ENCODE results near the gene MITF. TPM values are rescaled to one million over a fixed set of nuclear protein-coding genes. Genes with fewer than 3 reads are reported as not detected.

The MITF gene
- total RNA-seq, 2 experiments from 2014 or later: not detected

GRCh38 chr3:69718866-69719586 lies 20.2 kb upstream of the MITF start:
- CTCF ChIA-PET (ENCODE audit: unreplicated experiment): no interaction called here
- Histone ChIP-seq H3K4me3 (ENCODE audit: low read depth, low read length, poor library complexity, severe bottlenecking) (no peak overlapping the region), H3K4me2 (ENCODE audit: low read length) (no peak overlapping the region), H2AFZ (ENCODE audit: low read length) (no peak overlapping the region), H3K4me1 (ENCODE audit: insufficient read depth, low read length, poor library complexity, severe bottlenecking) (no peaks in the 10 kb centered on the region), H3K79me2 (ENCODE audit: insufficient read depth, low read depth, low read length) (no peaks in the 10 kb centered on the region), H3K27ac (ENCODE audit: low read depth, low read length, poor library complexity, severe bottlenecking) (no peak overlapping the region), H4K20me1 (ENCODE audit: insufficient read depth, low read length) (no peaks in the 10 kb centered on the region), H3K9me3 (ENCODE audit: low read length) (no peaks in the 10 kb centered on the region), H3K9me2 (ENCODE audit: insufficient read depth, low read length) (no peaks in the 10 kb centered on the region), H3K36me3 (ENCODE audit: insufficient read depth, low read length) (no peaks in the 10 kb centered on the region)
- no TSS peak for BruUV-seq (replicated peaks)
- TF ChIP-seq EZH2phosphoT487 (IDR thresholded peaks at IDR 0.05; ENCODE audit: borderline replicate concordance, low read depth, low read length): no peak
- no peak for TF ChIP-seq CTCF (conservative IDR thresholded peaks at IDR 0.05; ENCODE audit: low read length)
- DNase-seq (ENCODE audit: low spot score): no peak
- intact Hi-C loops (cut with micrococcal nuclease; ENCODE audit: unreplicated experiment): no loop called here
- POLR2A ChIA-PET: no interaction called here

GRCh38 chr3:69719587-69720122 lies 19.6 kb upstream of the MITF start:
- Histone ChIP-seq H3K4me3 (ENCODE audit: low read depth, low read length, poor library complexity, severe bottlenecking) (no peak overlapping the region), H4K20me1 (ENCODE audit: insufficient read depth, low read length) (no peaks in the 10 kb centered on the region), H3K4me2 (ENCODE audit: low read length) (no peak overlapping the region), H3K9me2 (ENCODE audit: insufficient read depth, low read length) (no peaks in the 10 kb centered on the region), H3K9me3 (ENCODE audit: low read length) (no peaks in the 10 kb centered on the region), H3K36me3 (ENCODE audit: insufficient read depth, low read length) (no peaks in the 10 kb centered on the region), H3K4me1 (ENCODE audit: insufficient read depth, low read length, poor library complexity, severe bottlenecking) (no peaks in the 10 kb centered on the region), H2AFZ (ENCODE audit: low read length) (no peak overlapping the region), H3K27ac (ENCODE audit: low read depth, low read length, poor library complexity, severe bottlenecking) (no peak overlapping the region), H3K79me2 (ENCODE audit: insufficient read depth, low read depth, low read length) (no peaks in the 10 kb centered on the region)
- BruUV-seq (replicated peaks): no TSS peak
- ChIA-PET POLR2A (no interaction called here), CTCF (ENCODE audit: unreplicated experiment) (no interaction called here)
- intact Hi-C loops (cut with micrococcal nuclease; ENCODE audit: unreplicated experiment): no loop called here
- DNase-seq (ENCODE audit: low spot score): no peak
- TF ChIP-seq EZH2phosphoT487 (IDR thresholded peaks at IDR 0.05; ENCODE audit: borderline replicate concordance, low read depth, low read length): no peak
- TF ChIP-seq CTCF (conservative IDR thresholded peaks at IDR 0.05; ENCODE audit: low read length): no peak

DNA sequence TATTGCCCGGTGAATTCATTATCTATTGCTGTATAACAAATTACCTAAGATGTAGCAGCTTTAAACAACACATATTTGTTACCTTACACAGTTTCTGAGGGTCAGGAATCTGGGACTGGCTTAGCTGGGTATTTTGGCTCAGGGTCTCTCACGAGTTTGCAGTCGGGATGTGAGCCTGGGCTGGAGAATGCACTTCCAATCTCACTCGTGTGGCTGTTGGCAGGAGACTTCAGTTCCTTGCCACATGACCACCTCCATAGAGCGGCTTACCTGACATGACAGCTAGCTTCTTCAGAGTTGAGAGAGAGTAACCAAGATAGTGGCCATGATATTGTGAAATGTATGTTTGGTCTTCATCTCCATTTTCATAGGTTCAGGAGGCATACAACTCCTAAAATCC lies 18.4 kb upstream of the MITF start:
- Histone ChIP-seq H3K9me3 (ENCODE audit: low read length) (no peaks in the 10 kb centered on the region), H2AFZ (ENCODE audit: low read length) (no peak overlapping the region), H3K79me2 (ENCODE audit: insufficient read depth, low read depth, low read length) (no peaks in the 10 kb centered on the region), H3K36me3 (ENCODE audit: insufficient read depth, low read length) (no peaks in the 10 kb centered on the region), H3K27ac (ENCODE audit: low read depth, low read length, poor library complexity, severe bottlenecking) (no peak overlapping the region), H3K9me2 (ENCODE audit: insufficient read depth, low read length) (no peaks in the 10 kb centered on the region), H4K20me1 (ENCODE audit: insufficient read depth, low read length) (no peaks in the 10 kb centered on the region), H3K4me2 (ENCODE audit: low read length) (no peak overlapping the region), H3K4me1 (ENCODE audit: insufficient read depth, low read length, poor library complexity, severe bottlenecking) (no peaks in the 10 kb centered on the region), H3K4me3 (ENCODE audit: low read depth, low read length, poor library complexity, severe bottlenecking) (no peak overlapping the region)
- DNase-seq (ENCODE audit: low spot score): no peak
- ChIA-PET CTCF (ENCODE audit: unreplicated experiment) (no interaction called here), POLR2A (no interaction called here)
- no TSS peak for BruUV-seq (replicated peaks)
- intact Hi-C loops (cut with micrococcal nuclease; ENCODE audit: unreplicated experiment): no loop called here
- TF ChIP-seq EZH2phosphoT487 (IDR thresholded peaks at IDR 0.05; ENCODE audit: borderline replicate concordance, low read depth, low read length) (no peak), CTCF (conservative IDR thresholded peaks at IDR 0.05; ENCODE audit: low read length) (no peak)
